COLO829 (cell line): ENCODE measurements around the gene POLQ.
"Not testable (repeated sequence)": the region's sequence is repeated elsewhere in the genome, so short reads cannot be mapped to it uniquely, and the experiment has no call there.

Experiments
- DNase-seq: peaks from one replicate; pipeline ENCODE4 v3.0.0; 2012; ENCODE audit warnings: low spot score

POLQ gene

DNA sequence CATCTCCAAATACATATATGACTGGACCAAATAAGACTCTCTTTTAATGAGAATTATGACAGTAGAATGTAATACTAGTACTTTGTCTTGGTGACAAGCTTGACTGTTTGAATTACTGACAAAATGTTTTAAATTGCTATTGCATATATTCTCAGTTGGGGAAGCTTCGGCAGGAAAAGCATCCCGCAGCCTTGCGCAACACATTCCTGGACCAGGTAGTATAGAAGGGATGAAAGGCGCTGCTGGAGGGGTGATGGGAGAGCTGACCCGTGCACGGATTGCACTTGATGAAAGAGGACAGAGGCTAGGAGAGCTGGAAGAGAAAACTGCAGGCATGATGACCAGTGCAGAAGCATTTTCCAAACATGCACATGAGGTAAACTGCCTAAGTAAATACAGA, 127.6 kb downstream of the POLQ start:
- DNase-seq: no peak

DNA sequence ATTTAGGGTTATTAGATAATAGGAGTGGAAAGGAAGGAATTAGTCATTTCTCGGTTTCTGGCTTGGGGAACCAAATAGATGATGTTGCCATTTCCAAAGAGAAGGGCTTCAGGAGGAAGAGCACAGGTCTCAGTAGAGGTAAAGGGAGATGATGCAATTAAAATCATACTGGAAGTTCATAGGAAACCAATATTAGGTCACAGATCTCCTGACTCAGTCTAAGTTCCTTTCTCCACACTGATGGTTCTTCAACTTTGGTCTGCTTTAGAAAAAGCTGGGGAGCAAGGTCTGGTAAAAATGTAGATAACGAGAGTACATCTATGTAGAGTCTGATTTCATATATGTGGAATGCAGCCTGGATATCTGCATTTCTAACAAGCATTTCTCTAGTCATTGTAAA, 130.9 kb downstream of the POLQ start:
- DNase-seq: no peak

DNA sequence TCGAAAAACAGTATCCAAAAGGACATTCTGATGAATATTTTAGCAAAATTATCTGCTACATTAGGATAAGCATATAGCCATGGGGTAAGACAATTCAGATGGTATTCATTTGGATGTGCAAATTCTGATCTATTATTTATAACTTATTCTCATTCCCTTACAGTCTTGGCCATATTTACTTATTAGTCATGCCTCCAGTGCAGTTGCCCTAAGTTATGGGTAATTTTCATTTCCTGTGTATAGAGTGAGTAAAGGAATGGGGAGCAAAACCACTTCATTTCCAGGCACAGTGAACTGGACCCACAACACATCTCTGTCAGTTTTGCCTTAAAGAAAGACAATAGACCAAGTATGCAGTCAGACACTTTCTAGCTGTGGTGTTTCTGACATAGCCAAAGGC, 134.3 kb downstream of the POLQ start:
- no peak for DNase-seq

DNA sequence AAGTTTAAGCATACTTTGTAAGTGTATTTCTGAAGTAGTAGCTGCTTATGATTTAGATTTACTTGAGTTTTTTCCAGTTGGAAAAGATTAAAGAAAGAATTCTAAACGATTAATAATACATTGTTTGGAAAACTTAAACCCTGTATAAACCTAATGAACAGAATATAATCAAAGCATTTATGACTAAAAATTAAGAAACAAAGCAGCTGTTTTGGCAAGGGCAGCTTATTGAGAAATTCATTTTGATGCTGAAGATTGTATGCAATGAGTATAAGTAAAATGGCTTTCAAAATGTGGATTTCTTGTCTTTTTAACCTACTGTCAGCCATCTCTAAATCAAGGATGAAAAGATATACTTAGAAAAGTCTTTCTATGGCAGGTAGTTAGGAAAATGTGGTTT, 140.2 kb downstream of the POLQ start:
- DNase-seq: no peak

DNA sequence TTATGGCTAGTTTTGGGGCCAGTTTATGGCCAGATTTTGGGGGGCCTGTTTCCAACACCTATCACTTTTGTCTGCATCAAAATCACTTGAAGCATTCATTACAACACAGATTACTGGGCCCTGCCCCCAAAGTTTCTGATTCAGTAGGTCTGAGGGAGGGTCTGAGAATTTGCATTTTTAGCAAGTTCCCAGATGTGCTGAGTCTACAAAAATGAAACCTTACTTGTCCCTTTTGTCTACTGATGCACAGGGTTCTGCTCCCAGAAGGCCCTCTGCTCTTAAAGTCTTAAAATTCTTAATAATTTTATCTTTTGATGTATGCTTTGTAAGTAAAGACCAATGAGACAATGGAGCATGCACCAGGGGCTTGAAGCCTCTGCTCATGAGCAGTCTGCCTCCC, 146.0 kb downstream of the POLQ start:
- DNase-seq: no peak

DNA sequence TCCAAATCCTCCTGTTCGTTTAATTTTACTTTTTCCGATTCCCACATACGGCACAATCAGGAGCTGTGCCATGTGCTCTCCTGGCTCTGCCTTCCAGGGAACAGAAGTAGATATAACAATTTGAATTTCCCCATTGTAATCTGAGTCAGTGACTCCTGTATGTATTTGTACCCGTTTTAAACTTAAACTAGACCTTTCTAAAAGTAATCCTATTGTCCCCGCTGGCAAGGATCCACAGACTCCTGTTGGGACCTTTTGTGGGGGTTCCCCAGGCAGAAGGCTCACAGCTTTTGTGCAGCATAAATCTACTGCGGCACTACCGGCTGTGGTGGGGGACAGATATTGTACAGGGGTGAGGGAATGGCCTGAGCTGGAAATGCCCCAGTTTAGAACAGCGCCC, 147.7 kb downstream of the POLQ start:
- DNase-seq: not testable (repeated sequence)

DNA sequence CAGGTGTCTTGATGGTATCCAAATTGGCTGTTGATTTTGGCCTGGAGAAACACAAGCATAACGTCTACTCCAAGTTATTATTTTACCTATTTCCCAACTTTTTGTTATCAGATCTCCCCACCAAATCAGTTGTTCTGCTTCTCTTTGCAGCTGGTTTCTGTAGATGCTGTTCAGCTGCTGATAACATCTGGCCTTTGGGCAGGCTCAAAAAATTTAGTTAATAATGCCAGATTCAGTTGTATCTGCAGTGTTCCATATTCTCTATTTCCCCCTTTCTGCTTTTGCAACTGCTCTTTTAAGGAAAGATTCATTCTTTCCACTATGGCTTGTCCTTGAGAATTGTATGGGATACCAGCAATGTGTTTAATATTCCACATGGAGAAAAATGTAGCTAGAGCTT, 149.8 kb downstream of the POLQ start:
- not testable (repeated sequence) for DNase-seq

DNA sequence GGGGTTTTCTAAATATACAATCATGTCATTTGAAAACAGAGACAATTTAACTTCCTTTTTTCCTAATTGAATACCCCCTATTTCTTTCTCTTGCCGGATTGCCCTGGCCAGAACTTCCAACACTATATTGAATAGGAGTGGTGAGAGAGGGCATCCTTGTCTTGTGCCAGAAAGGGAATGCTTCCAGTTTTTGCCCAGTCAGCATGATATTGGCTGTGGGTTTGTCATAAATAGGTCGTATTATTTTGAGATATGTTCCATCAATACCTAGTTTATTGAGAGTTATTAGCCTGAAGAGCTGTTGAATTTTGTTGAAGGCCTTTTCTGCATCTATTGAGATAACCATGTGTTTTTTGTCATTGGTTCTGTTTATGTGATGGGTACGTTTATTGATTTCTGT, 157.5 kb downstream of the POLQ start:
- DNase-seq: not testable (repeated sequence)
